GM19324 (cell line): Measurements from ENCODE around the gene ERMAP.
"Not testable (repeated sequence)": the region's sequence is repeated elsewhere in the genome, so short reads cannot be mapped to it uniquely, and the experiment has no call there.

ENCODE experiments used
- ATAC-seq: cut with Tn5 transposase; IDR thresholded peaks from one replicate; pipeline ENCODE4 v1.9.1; 2021; ENCODE audit warnings: mild to moderate bottlenecking, moderate library complexity; ENCODE audit not compliant: unreplicated experiment, low FRiP score

The ERMAP gene

DNA sequence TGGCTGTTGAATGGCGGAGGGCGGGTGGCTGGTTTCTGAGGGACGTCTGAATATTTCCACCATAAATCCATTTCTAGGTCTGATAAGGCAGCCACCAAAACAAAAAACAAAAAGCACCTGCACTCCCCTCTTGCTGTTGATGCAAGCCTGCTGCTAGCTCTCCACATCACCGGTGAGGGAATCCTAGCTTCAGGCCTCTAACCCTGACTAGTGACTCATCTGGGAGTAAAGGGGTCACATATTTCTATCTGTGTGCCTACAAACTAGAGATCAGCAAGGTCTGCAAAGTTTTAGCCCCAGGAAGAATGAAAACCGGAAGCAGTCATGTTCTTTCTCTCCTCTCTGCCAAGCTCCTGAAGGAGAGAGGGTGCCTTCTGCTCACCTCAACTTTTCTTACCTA lies 10.3 kb upstream of the ERMAP start:
- no peak for ATAC-seq

DNA sequence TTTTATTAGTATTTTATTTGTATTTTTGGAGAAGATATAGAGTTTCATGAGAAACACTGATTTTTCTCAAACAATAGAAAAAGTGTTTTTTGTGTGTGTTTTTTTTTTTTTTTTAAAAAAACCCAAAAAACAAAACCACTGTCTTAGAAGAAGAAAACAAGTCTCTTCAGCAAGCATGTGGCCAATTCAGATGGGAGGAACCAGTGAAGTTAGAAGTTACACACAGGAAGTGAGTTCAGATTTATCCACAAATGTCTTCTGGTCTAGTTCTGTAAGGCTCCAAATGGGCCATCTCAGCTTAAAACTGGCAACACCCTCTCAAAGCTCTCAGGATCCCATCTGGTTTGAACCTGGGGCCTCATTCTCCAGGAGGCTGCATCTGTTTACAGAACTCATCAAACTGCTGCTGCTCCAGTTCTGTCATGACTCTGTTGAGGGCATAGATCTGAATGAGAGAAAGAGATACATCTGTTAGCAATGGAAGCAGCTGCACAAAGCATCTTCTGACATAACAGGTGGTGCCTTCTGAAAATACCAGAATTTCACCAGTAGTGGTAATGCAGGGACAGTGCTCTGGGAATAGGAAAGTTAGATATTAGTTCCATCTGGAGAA lies 9.8 kb upstream of the ERMAP start:
- no peak for ATAC-seq

DNA sequence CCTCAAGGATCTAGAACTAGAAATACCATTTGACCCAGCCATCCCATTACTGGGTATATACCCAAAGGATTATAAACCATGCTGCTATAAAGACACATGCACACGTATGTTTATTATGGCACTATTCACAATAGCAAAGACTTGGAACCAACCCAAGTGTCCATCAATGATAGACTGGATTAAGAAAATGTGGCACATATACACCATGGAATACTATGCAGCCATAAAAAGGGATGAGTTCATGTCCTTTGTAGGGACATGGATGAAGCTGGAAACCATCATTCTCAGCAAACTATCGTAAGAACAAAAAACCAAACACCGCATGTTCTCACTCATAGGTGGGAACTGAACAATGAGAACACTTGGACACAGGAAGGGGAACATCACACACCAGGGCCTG lies 2.1 kb upstream of the ERMAP start:
- ATAC-seq, result not testable (repeated sequence)

DNA sequence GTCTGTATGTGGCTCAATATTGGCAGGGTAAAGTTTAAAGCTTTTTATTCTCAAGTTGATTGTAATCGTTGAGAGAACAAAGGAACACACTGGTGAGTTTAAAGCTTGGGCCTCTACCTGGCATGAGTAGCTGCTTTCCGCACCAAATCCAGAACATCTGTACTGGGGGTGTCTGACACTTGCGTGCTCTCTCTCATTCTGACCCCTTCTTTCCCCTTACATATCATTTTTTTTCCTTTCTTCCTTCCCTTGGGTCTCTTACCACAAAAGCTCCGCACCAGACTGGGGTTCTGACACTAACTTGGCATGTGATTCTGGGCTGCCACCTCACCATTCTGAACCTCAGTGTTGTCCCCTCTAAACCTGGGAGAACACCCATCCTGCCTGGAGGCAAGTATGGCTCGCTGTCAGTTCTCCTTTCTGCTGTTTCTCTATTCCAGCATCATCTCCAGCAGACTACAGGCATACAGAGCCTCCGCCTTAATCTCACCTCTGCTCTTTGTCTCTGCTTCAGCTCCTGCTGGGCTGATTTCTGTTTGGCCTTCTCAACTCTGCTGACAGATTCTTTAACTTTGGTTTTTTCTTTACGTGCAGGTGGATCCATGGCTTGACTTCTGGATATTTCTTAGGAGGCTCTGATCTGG lies 859 bp upstream of the ERMAP start:
- ATAC-seq, result no peak

DNA sequence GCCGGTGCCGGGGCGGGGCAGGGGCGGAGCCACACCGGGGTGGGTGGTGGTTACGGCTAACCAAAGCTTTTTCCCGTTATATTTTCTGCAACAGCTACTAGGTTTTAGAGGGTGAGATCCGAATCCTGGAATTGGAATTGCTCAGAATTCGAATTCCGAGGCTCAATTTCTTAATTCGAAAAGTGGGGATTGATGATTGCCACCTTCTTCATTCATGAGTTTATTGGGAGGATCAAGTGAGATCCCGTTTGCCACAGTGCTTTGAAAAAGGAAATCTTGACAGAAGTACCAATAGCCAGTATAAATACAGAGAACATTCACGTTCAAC lies 482 bp downstream of the ERMAP start:
- ATAC-seq, result no peak

DNA sequence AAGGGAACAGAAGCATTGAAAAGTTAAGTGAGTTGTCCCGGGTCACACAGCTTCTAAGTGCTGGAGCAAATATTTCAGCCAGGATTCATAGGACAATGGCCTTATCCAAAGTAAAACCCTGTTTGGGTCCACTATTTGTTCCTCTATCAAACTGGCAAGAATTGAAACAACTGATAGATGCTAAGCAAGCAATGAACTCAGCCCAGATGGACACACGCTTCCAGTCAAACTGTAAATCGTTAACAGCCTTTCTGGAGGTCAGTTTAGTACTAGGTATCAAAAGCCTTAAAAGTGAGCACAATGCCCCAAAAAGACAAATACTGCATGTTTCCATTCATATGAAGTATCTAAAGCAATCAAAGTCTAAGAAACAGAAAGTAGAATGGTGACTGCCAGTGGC lies 1.1 kb downstream of the ERMAP start:
- ATAC-seq, result no peak

DNA sequence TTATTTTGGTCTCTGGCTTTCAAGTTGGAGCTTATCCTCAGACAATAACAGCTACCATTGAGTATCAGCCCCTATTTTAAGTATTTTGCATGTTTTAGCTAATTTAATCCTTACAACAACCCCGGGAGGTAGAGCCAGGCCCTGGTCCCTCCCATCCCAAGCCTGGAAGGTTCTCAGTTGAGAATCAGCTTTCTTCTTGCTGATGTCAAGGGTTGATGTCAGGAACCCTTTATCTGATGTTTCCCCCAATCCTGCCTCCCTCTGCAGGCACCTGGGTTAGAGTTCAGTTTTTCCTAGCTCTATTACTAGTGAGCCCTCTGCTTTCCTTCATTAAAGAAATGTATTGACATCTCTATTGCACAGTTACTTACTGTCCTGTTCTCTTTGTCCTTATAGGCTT lies 3.9 kb downstream of the ERMAP start:
- no peak for ATAC-seq

DNA sequence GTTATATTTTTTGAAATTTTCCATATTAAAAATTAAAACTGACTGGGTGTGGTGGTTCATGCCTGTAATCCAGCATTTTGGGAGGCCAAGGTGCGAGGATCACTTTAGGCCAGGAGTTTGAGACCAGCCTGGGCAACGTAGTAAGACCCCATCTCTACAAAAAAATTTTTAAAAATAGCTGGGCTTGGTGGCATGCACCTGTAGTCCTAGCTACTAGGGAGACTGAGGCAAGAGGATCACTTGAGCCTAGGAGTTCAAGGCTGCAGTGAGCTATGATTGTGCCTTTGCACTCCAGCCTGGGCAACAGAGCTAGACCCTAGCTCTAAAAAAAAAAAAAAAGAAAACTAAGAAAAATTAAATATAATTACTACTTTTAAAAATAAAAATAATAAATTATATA lies 4.8 kb downstream of the ERMAP start:
- no peak for ATAC-seq

DNA sequence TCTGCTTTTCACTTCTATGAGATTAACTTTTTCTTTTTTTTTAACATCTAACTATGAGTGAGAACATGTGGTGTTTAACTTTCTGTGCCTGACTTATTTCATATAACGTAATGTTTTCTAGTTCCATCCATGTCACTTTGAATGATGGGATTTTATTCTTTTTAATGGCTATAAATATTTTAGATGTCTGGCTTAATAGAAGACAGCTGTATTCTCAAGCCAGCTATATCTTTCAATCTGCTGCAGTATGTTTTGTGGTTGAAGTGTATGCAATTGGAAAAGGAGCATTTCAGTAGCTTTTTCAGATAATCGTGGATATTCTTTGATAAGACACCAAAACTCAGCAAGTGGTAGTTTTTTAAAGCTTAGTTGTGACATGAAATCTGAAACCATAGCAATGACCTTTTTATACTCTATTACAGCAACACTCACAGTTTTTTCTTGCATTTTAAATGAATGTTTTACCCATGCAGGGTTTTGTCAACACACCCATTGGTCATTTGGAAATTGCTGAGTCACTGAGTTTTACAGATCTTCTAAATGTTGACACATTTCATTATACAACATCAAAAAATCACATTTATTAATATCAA lies 6.0 kb downstream of the ERMAP start:
- ATAC-seq, result no peak

DNA sequence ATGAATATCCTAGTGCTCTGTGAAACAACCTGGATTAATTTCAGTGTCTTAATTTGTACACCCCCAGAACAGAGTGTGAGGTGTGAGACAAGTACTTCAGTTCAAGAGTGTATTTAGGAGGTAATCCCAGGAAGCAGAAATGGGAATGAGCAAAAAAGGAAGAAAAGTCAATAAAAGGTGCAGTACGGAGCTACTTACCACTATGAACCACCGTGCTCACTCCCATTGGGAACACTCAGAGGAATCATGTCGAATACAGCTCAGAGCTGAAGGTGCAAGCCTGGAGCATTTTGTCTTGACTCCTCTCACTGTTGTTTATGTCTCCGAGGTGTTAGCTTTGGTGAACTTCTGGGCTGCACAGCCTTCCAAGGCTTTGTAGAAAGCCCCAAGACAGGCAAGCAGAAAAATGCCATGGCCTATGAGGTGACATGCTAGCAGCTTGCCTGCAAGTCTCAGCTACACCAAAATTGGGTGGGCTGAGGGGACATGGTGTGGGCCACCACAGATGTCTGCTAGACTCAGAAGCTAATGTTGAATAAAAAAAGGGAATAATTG lies 7.6 kb downstream of the ERMAP start:
- no peak for ATAC-seq

DNA sequence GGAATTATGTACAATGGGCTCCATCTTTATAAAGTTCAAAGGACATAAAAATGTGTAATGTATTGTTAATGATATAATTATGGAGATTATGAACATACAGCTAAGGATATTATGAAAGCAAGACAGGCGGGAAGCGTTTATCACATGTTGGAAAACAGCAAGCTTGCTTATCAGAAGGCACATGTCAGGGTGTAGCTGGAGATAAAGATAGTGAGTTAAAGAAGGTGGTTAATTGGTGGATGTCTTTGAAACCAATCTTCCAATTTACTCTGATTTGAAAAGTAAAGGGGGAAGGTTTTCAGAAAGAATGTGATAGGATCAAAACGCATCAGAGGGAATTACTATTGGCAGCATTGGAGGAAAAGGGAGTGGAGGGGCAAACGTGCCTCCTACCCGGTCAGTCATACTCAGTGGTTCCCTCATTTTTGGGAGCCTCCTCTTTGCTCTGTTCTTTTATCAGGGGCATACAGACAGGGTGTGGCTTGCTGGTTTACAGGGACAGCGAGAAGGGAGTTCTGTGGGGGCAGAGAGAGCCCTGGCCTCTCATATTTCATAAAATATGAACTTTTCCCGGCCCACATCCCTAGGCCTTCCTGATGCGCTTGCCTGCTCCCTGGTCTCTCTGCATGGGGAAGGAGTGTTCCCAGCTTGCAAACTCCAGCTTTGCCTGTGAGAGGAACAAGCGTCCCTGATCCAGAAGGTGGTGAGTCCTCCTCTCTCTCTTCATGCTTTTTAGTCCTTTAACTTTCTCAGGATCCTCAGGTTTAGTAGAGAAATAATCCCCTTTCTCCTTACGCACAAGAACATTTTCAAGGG lies 8.3 kb downstream of the ERMAP start:
- ATAC-seq, result no peak

DNA sequence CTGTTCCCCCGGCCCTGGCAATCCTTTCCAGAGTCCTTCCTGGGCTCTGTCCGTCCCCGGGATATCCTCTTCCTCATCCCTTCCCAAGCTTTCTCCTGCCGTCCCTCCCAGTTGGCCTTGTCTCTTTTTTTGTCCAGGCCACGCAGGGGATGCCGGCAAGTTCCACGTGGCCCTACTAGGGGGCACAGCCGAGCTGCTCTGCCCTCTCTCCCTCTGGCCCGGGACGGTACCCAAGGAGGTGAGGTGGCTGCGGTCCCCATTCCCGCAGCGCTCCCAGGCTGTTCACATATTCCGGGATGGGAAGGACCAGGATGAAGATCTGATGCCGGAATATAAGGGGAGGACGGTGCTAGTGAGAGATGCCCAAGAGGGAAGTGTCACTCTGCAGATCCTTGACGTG lies 13.7 kb downstream of the ERMAP start:
- ATAC-seq, result no peak

DNA sequence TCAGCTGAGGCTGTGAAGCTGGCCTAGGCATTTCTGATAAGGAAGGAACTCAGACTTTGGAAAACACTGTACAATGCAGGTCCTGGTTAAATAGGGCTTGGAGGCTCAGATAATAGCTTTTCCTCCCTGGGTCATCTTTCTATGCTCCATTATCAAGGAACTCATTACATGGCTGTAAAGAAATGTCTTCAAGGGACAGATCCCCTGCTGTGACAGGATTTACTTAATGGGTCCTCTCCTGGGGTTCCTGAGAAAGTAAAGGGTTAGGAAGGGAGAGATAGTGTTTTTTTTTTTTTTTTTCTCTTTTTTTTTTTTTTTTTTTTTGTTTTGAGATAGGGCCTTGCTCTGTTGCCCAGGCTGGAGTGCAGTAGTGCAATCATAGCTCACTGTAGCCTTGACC lies 14.4 kb downstream of the ERMAP start:
- ATAC-seq, result no peak

DNA sequence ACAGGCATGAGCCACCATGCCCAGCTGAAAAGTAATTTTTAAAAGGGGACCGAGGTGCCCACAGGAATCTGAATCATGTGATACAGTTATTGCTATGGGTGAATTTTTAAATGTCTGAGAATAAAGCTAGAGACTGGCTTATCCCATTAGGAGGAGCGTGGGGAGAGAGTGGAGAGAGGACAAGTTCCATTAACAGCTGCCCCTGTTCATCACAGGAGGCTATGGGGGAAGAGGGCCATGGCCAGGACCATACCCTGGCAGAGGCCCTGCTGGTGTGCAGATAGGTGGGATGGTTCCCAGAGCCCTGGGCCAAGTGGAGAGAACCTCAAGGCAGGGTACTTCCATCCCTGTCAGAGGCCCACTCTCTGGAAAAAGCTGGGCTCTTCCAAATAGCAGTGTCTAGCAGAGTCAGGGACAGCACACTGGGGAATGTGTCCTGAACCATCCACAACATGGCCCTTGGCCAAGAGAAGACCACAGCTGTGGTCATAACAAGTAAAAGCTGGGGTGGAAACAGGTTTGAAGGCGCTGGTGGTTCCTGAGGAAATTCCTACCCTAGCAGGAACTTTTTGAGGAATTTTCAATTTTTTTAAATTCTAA lies 15.8 kb downstream of the ERMAP start:
- ATAC-seq, result no peak

DNA sequence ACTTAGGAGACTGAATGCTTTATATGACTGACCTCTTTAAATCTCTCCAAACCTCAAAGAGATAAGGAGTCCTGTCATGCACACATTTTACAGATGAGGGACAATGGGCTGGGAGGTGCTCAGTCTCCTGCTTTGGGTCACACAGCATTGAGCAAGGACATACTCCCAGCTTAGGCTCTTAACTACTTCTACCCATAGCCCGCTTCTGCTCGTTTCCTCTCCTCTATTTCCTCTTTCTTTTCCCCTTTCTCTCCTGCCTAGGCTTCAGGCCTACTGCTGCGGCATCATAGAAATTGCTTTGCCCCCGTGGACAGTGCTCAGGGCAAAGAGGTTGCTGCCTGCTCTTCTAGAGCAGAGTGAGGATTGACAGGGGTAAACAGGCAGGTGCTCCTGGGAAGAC lies 17.1 kb downstream of the ERMAP start:
- ATAC-seq, result no peak

DNA sequence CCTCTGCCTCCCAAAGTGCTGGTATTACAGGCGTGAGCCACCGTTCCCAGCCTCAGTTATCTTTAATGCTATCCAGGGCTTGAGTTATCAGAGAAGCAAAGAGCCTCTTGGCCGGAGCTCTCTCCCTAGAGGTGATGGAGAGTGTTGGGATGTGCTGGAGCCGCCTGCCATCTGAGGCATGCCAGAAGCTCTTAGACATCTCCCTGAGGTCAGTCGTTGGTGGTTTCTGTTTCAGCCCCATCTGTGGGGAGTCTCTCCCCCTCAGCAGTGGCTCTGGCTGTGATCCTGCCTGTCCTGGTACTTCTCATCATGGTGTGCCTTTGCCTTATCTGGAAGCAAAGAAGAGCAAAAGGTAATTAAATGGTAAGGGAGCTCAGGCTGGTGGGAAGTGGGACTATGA lies 17.9 kb downstream of the ERMAP start:
- ATAC-seq, result no peak

DNA sequence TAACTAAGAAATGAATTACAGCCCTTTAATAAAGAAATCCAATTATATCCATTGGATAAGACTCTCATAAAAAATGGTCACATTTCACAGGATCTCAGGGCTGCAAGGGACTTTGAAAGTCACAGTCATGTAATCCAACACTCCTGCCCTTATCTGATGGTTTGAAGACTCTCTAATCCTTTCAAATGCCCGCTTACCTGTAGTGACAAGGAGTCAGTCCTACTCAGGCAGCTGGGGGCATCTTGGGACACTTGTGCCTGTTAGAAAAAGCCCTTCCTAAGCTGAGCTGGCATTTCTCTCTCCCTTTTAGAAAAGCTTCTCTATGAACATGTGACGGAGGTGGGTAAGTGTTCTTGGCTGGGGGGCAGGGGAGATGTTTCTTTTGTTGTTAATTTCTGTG lies 18.5 kb downstream of the ERMAP start:
- no peak for ATAC-seq

DNA sequence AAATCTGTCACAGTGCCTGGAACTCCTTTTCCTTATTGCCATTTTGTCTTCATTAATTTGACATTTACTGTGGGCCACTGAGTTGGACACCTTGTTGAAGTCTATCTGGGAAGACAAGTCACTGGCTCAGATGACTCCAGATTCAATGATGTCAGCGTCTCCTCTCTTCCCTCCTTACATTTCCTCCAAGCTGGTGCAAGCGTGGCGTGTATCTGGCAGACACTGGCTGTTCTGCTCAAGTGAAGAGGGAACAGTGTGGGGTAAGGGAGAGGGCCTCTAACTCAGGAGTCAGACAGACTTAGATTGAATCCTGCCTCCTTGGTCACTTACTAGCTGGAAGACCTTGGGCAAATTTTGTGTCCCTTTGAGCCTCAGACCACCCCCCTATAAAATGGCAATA lies 20.8 kb downstream of the ERMAP start:
- ATAC-seq, result no peak

DNA sequence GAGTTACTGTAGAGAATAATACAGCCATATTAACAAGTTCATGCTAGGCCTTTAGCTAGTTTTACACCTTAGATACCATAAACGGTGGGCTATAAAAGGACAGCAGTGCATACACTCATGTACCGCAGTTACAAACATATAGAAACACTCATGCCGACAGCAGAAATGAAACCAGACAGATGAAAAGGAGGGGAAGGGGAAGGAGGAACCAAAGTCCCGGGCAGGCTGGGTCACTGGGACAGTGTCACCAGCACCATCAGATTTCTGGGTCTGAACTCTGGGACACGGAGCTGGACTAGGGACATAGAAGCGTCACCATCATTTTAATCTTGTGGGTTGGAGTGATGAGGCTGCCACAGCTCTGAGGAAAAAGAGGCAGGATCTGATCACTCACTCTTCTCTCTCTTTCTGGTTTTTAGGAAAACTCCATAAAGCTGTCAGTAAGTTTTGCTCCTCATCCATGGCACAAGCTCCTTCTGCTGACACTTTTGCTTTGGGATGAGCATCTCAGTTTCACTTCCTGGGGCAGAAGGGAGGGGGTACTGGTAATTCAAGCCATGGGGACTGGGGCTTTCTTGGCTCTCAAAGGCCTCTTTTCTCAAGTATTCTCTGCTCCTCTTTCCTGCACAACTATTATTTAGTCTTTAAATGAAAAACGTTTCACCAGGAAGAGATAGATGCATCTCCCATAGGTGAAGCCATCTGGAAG lies 21.7 kb downstream of the ERMAP start:
- no peak for ATAC-seq

DNA sequence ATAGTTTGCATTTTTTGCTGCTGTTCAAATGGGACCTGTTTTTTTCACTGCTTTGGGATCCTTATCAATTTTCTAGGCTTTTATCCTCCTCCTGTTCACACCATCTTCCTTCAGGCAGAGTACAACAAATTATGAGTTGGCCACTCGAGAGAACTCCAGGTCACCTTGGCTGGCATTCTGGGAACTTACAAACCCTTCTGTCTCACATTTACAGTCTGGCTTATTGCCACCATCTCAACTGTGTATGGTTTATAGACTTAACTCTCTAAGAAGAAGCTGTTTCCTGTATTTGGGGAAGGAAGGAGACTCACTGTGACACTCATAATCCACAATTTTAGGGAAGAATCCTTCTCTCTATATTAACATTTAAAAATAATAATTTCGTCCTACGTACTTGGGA lies 24.1 kb downstream of the ERMAP start:
- no peak for ATAC-seq
